Right forelimb (tissue), 1 donor: ENCODE results near the gene GAREM1.
"Not testable (repeated sequence)": the region's sequence is repeated elsewhere in the genome, so short reads cannot be mapped to it uniquely, and the experiment has no call there.

Experiments
- DNase-seq: peaks from one replicate; pipeline ENCODE4 v3.0.0-alpha.2; 2018

GAREM1 gene

DNA sequence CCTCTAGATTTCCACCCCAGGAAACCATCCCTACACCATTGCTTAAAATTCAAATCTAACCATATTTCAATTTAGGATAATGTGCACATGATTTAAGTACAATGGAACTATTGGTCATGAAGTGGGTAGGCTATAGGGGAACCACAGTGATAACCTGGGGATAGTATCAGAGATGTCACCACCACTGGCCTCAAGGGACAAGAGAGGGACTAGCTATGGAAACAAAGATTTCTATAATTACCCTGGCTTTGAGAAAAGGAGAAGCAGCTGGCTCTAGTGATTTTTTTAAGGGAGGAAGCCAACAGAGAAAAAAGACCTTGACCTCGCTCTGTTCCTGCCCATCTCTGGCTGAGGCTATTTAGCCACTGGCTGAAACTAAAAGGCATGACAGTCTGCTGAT, 148.9 kb downstream of the GAREM1 start:
- no peak for DNase-seq

DNA sequence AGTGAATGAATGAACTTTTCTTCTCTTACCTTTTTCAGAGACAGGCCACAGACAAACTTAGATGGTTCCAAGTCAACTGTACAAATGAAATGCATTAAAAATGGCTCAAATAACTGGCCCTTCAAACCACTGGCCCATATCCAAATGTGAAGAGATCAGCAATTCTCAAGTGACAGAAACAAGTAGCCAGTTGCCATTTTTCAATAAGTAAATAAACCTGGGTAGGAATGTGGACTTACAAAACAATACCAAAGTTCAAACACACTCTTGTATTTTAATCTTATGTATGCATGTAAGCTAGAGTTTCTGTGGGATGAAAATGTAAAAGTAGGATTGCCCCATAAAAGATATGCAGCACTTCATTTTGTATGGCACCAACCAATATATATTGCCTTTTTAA, 151.6 kb downstream of the GAREM1 start:
- no peak for DNase-seq

DNA sequence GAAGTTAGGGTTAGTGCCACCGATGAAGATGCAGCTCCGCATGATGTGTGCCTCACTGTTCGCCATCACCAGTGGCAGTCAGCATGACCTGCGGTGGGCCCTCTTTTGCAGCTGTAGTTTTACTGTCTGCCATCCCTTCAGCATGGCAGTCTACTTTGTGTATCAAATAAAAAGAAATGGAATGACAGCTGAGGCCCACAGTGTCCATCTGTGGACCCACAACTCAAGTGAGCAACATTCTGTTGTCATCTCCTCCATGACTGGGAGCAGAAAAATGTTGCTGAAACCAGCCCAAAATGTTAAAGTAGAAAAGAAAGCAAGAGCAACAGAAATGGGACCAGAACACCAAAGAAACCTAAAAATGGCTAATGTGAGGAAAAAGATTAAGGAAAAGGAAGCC, 152.1 kb downstream of the GAREM1 start:
- no peak for DNase-seq

DNA sequence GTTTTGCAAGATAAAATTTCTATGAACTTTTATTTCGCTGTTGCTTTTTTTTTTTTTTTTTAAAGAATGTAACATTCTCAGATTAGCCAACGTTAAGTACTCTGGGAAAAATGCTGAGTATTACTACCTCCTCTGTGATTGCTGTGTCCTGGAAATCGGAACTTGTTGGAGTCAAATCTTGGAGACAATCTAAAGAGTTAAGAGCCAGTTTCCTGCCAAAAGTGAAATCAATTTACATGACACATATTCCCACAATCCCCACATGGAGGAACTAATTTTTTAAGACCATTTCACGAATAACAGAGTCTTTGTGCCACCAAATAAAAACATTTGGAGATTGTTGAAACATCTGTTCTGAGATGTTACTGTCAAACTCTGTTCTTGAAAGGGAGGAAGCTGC, 153.0 kb downstream of the GAREM1 start:
- no peak for DNase-seq

DNA sequence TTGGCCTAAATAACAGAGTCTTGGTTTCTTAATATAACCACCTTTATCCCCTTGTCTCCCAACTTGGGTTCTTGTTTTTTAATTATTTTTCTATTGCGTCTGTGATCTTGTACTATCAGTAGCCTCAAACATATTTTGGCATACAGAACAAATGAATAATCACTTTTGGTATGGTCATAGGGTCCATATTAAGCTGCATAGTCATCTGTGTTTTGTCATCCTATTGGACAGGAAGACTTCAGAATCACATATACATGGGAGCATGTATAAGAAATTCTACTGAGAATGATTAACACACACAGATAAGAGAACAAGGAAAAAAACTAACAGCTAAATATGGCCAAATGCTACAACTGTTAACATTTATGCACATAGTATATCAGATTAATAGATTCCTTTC, 154.8 kb downstream of the GAREM1 start:
- DNase-seq, result no peak

DNA sequence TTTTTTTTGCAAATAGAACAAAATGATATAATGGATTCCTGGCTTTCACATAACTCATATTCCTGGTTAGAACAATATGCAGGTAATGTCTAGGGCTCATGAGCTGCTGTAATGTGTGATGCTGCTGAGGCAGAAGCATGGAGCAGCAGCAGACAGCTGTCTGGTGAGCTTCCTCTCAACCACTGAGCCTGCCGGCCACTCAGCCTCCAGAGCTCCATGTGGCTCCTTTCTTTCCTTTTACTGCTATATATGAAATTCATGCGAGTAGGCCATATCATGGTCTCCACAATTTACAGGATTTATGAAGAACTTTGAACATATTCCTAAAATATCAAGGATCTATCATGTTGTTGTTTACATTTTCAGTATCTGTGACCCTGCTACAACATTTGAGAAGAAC, 159.9 kb downstream of the GAREM1 start:
- no peak for DNase-seq

DNA sequence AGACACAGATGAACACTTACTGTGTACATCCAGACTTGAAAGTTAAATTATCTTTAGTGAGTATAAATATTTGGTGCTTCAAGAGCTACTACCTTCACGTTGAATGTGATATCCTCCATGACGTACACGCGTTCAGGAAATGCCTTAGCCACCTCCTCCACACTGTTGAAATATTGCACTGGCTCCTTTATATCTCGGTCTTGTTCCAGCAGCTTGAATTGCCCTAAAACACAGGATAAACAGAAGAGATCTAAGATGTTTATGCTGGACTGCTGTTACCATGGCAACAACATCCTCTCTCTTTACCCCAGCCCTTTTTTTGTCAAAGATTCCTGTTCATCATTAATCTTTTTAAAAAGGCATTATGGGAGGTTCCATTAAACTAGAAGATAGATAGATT, 160.6 kb downstream of the GAREM1 start:
- no peak for DNase-seq

GRCh38 chr18:32308493-32309120, 162.1 kb downstream of the GAREM1 start:
- DNase-seq, result no peak

GRCh38 chr18:32303400-32303799, 167.3 kb downstream of the GAREM1 start:
- no peak for DNase-seq

GRCh38 chr18:32302806-32303205, 167.9 kb downstream of the GAREM1 start:
- no peak for DNase-seq

- no peak for DNase-seq
Measured at GRCh38 chr18:32301976-32302743, 168.5 kb downstream of the GAREM1 start.

- no peak for DNase-seq
Measured at GRCh38 chr18:32301361-32301760, 169.3 kb downstream of the GAREM1 start.

DNA sequence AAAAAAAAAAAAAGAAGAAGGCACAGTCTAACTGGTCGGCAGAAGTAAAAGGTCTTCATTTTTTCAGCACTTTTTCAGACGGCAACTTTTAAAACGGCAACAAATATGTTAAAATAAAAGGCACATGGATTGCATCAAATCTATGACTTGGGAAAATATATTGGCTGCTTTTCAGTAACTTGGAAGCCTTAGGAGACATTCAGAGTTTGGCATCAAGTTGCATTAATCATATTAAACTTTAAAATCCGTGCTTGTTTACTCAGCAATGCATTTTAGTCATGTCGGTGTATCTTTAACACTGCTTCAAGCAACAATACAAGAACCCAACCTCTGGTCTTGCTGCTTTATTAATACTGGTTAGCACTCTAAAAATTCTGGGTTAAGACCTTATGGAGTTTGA, 169.8 kb downstream of the GAREM1 start:
- DNase-seq, result no peak

DNA sequence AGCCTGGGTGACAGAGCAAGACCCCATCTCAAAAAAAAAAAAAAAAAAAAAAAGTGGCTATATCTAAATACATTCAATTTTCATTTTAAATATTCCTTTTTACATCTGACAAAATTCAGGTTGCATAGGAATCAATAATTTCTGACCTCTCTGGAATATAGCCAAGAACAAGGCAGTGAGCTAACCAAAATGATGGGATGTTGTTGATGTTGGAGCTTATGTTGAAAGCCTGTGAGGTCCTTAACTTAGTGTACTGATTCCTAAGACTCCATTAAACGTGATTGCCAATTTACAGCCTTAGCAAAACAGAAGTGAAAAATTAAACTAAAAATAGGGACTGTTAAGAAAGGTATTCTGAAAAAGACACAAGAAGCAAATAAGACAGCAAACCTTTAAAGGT, 171.2 kb downstream of the GAREM1 start:
- no peak for DNase-seq

DNA sequence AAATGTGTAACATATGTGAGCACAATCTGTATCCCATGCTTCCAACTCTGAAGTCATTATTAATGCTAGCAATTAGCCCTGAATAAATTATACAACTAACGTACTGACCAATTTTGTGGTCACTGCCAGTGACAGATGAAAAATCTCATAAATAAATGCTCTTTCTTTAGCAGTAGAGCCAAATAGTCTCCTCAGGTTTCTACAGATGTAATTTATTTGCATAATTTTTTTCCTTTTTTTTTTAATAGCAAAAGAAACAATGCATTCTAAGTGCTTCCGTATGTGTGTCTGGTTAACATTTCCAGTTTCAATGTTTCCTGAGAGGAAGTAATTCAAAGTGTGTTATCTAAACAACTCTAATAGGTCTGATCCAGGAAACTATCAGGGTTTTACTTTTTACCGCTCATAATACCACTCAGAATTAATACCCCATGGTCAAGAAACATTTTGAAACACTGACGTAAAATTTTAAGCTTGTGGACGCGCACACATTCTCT, 172.5 kb downstream of the GAREM1 start:
- no peak for DNase-seq

- no peak for DNase-seq
Measured at GRCh38 chr18:32297579-32298170, 173.0 kb downstream of the GAREM1 start.

DNA sequence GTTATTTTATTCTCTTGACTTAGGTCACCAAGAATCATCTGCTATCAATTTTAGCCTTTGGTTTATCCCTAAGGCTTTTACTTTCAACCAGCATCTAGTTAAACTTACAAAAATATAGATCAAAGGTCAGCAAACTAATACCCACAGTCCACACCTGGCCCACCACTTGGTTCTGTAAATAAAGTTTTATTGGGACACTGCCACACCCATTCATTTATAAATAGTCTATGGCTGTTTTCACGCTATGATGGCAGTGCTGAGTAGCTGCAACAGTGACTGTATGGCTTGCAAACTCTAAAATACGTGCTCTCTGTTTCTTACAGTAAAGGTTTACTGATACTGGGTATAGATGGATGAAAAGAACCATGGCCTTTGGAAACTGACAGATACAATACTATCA, 173.8 kb downstream of the GAREM1 start:
- DNase-seq, result no peak

GRCh38 chr18:32295604-32296003, 175.1 kb downstream of the GAREM1 start:
- no peak for DNase-seq

- DNase-seq, result no peak
Measured at GRCh38 chr18:32293107-32293506, 177.6 kb downstream of the GAREM1 start.

DNA sequence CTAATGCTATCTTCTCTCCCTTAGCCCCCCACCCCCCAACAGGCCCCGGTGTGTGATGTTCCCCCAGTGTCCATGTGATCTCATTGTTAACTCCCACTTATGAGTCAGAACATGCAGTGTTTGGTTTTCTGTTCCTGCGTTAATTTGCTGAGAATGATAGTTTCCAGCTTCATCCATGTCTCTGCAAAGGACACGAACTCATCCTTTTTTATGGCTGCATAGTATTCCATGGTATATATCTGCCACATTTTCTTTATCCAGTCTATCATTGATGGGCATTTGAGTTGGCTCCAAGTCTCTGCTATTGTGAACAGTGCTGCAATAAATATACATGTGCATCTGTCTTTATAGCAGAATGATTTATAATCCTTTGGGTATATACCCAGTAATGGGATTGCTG, 179.1 kb downstream of the GAREM1 start:
- DNase-seq, result not testable (repeated sequence)

DNA sequence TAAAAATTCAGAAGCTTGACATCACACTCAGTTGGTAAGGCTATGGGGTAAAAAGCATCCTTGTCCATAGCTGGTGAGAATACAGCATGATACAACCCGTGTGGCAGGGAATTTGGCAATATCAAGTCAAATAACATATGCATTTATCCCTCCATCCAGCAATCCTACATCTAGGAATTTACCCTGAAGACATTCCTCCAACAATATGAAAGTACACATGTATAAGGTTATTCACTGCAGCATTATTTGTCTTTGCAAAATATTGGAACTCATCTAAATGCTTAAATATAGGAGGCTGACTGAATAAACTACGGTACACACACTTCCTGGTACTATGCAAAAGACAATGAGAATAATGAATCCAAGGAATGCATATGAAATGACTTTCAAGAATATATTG, 179.9 kb downstream of the GAREM1 start:
- DNase-seq, result no peak

GRCh38 chr18:32289483-32290075, 181.1 kb downstream of the GAREM1 start:
- DNase-seq, result peak; percentile 57

DNA sequence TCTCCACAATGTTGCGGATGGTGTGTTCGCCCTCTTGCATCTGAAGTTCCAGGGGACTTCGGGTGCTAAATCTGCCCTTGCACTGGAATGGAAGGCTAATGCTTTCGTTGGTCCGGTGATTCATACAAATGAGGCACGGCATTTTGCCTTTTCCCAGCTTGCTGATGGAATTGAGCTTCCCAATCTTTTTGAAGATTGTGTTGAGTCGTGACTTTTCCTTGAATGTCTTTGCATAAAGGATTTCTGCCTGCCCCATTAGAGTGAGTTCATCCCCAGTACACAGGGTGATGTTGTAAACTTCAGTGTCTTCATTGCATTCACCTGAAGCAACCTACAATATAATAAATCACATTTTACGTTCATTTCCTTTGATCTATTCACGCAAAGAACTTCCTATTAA, 182.8 kb downstream of the GAREM1 start:
- no peak for DNase-seq

DNA sequence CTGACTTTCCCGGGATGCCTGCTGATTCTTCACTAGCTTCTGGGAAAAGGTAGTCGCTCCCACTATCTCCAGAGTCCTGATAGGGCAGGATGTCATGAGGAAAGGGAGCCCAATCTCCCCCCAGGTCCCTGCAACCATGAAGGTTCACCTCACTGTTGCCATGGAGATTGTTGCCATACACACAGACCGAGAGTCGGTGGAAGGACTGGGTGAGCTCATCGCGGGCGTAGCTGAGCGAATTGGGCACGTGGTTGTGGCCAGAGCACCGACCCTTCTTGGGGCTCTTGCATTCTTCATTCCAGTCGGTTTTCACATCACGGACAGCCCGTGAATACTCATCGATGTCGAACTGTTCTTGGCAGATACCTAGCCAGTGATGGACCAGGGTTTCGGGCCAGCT, 183.4 kb downstream of the GAREM1 start:
- no peak for DNase-seq
